Skin epidermis (tissue), 12 donors: Measurements from ENCODE around the gene AAK1.
A peak's percentile ranks its signal among the peaks of the same experiment; 100 is the strongest.

Experiments used
- H3K27ac ChIP-seq, 21 experiments: fragments of 200-600 bp; sonication (generic) in 11 of 21; one replicate each; pipeline ENCODE4 v1.5.0; 2020; ENCODE audit warnings: mild to moderate bottlenecking in 3 of 21, inconsistent platforms in 2 of 21, moderate library complexity in 2 of 21
- H3K4me3 ChIP-seq, 7 experiments: fragments of 200-600 bp; sonication (generic) in 2 of 7; one replicate each; pipeline ENCODE4 v1.5.0; 2020; ENCODE audit warnings: inconsistent platforms in 2 of 7, mild to moderate bottlenecking in 2 of 7, moderate library complexity in 1 of 7

AAK1 gene

DNA sequence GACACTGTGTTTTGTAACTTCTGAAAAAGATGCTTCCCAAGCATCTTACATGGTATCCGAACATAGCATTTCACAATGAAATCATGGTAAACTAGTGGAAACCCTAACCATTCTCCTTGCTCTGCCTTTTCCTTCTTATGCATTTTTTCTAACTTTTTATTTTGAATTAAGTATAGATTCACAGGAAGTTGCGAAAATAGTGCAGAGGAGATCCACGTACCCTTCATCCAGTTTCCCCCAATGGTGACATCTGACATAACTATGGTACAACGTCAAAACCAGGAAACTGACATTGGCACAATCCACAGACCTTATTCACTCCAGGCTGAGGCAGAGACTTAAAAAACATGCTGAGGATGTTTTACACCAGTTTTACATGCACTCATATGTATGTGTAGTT, 38.3 kb downstream of the AAK1 start:
- H3K4me3 ChIP-seq = no peak overlapping the region
- no peak overlapping the region for H3K27ac ChIP-seq

DNA sequence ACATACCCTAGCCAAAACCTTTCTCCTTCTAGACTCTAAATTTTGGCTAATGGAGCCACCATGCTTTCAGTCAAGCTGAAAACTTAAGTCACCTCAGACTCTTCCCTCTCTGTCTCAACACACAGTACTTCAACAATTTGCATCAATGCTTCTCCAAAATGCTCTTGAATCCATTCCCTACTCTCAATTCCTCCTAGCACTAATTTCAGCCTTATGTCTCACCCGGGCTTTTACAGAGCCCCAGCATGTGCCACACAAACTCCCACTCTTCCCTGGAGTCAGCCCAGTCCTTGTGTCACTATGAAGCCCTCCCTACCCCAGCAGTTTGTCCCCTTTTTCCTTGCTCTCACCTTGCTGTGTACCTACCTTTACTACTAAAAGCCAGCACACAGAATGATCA, 38.7 kb downstream of the AAK1 start:
- Histone ChIP-seq H3K4me3 (no peak overlapping the region), H3K27ac (no peak overlapping the region)

DNA sequence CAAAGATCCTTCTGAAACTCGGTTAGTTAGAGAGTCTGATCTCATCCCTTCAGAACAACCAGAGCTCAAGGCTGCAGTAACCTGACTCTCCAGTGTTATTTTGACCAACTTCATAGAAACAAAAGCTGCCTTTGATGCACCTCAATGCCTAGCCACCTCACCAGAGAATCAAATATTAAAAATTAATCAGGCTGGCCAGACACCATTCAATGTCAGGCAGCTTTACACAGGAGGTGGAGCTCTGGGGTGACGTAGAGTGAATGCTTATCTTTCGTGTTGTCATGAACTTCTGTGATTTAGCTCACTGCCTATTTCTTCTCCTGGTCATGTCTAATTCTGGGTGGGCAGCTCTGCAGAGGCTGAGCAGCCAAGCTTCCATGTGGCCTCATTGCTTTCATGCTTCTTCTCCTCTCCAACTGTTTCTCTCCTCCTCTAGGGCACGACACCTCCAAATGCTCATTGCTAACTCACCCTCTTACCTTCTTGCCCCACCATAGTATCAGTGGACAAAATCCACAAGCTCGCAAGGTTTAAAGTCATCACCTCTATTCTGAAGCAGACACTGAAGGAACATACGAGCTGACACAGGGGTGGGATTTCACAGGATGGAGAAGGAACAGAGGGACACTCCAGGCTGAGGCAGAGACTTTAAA, 39.4 kb downstream of the AAK1 start:
- Histone ChIP-seq H3K4me3 (no peak overlapping the region), H3K27ac (no peak overlapping the region)

DNA sequence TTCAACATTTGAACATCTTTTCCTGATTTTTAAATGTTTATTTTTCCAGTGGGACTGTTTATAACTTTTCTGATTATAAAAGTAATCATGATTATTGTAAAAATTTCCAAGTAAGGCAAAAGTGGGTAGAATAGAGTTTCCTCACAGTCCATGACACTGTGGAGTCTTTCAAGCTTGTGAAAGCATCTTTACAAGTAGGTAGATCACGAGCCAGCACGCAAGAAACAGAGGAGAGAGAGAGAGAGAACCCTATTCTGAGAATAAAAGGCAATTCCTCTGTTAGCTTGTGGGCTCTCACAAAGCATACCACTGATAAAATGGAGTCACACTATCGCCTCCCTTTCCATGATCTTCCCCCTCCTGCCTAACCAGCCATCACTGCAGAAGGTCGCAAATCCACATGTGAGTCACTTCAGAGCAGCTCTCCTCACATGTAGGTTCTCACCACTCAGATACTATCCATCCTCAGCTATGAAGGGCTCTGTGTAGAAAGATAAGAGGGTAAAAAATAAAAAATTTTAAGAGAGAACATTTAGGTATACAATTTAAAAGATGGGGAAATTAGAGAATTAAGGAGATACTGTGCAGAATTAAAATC, 40.3 kb downstream of the AAK1 start:
- no peak overlapping the region for H3K27ac ChIP-seq
- H3K4me3 ChIP-seq = no peak overlapping the region

DNA sequence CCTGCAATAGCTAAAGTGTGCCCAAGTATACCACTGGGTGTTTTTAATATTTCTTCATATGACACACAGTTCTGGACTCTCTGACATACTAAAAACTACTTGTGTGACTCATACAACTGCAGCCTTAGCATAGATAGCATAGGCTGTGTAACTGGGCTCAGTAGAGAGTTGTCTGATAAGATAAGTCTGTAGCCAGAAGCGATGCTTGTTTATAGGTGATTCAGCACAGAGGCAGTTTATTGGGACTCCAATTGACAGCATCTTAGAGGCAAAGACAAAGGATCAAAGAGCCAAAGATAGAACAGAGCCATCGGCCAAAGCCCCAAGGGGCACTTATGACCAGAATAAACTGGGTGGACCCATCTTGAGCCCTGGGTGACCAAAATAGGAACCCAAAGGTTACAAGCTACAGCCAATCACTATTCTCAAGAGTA, 42.3 kb downstream of the AAK1 start:
- Histone ChIP-seq H3K4me3 (no peak overlapping the region), H3K27ac (no peak overlapping the region)

DNA sequence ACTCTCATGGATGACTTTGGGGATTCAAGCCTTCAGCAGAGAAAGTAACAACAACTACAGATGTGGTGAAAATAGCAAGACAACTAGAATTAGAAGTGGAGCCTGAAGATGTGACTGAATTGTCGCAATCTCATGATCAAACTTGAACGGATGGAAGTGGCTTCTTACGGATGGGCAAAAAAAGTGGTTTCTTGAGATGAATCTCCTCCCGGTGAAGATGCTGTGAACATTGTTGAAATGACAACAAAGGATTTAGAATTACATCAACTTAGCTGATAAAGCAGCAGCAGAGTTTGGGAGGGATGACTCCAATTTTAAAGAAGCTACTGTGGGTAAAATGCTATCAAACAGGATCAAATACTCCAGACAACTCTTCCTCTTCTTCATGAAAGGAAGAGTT, 43.1 kb downstream of the AAK1 start:
- no peak overlapping the region for H3K27ac ChIP-seq
- H3K4me3 ChIP-seq = no peak overlapping the region

DNA sequence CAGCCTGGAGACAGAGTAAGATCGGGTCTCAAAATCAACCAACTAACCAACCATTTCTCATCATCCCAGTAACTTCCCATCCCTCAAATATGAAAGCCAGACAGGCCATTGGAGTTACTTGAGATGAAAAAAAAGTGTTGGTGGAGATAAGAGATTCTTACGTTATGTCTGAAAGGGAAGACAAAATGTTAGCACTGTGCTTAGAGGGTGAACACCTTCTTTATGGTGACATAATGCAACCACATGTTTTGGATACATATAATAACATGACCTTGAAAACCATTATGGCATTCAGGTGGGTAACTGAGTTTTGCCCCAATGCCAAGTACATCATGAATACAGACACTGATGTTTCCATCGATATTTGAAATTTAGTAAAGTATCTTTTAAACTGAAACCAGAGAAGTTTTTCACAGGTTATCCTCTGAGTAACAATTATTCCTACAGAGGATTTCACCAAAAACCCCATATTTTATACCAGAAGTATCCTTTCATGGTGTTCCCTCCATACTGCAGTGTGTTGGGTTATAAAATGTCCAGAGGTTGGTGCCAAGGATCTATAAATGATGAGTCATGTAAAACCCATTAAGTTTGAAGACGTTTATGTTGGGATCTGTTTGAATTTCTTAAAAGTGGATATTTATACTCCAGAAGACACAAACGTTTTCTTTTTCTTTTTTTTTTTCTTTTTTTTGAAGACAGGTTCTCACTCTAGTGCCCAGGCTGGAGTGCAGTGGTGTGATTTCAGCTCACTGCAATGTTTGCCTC, 45.5 kb downstream of the AAK1 start:
- Histone ChIP-seq H3K27ac (no peak overlapping the region), H3K4me3 (no peak overlapping the region)

DNA sequence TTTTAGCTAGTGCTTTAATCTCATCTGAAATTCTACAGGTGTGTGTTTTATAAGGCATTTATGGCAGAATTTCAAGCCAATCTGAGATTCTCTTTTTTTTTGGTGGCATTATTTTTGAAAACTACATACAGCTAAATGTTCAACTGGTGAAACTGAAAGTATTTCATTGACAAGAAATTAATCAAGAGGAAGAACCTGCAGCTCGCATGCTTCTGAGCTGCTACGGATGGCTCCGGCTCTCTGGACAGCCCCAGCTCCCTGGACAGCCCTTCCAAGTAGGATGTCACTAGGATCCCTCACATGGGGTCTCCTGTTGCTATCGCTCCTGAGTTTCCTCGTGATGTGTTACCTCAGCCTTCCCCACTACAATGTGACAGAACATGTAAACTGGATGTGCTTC, 46.4 kb downstream of the AAK1 start:
- Histone ChIP-seq H3K27ac (no peak overlapping the region), H3K4me3 (no peak overlapping the region)

DNA sequence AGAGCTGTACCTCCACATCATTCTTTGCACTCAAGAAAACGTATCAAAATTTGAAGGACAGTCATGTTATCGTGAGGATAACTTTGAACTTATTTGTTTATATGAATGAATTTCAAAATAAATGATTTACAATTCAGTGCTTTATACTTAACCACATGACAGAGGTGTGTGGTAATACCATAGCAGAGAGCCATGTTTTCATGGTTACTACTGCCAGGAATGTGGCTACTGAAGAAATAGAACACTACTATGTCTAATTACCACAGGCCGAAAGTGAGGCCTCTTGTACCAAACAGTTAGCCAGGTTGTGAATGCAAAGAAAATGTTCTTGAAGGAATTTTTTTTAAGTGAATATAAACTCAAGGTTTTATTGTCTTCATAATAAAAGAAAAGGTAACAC, 49.2 kb downstream of the AAK1 start:
- Histone ChIP-seq H3K27ac (no peak overlapping the region), H3K4me3 (no peak overlapping the region)

DNA sequence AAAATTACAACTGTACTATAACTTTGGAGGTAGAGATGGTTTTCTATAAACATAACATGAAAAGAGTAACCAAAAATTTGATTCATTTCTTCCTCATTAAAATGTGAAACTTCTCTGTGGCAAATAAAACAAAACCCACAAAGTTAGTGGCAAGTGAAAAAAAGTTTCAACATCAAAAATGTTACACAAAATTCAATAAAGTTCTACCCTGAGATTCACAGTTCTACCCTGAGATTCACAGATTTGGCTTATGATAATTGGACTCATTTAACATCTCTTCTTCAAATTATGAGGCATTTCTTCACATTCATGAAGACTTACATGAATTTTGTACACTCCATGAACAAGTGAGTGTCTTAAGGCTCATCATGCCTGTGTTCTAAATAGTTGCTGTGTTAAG, 51.0 kb downstream of the AAK1 start:
- Histone ChIP-seq H3K4me3 (no peak overlapping the region), H3K27ac (no peak overlapping the region)

DNA sequence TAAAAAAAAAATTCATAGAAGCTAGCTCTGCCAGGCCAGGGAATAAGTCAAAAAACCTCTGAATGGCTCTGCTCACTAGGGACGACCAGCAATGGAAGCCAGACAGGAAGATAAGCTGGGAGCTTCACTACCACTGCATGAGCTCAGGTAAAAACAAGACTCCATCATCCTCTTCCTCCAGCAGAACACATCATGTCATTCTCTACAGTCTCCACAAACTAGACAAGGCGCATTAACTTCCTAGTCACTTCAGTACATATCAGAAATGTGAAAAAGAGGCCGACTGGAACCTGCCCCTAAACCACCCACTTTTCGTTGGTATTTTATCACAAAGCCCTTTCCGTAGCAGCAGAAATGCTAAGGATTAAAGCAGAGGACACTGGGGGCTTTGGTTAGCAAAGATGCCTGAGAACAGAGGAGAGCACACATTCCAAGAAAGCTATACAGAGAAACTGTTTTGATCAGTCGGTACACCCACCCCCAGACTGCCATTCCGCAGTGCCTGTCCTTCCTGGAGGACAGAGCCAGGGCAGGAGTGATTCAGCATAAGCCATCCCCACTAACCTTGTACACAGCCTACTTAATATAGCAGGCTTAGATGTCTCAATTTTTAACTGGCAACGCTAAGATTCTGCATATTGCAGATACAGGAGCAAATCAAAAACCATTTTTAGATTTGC, 53.4 kb downstream of the AAK1 start:
- Histone ChIP-seq H3K4me3 (no peak overlapping the region), H3K27ac (no peak overlapping the region)

DNA sequence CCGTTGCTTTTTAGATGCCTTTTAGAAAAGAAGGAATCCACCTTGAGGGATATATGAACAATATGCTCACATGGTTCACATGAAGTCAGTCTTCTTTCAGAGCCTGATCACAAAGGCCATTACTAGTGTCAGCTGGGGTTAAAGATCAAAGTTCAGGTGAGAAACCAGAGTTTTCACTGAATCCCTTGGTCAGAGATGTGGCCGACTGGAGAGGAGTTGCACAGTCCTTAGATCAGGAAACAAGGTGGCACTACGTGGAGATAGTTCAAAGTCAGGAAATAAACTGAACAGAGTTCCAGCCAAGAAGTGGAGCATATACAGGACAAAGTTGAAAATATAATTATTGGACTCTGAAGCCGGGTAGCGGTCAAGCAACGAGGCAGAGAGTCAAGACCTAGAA, 54.6 kb downstream of the AAK1 start:
- Histone ChIP-seq H3K27ac (no peak overlapping the region), H3K4me3 (no peak overlapping the region)

DNA sequence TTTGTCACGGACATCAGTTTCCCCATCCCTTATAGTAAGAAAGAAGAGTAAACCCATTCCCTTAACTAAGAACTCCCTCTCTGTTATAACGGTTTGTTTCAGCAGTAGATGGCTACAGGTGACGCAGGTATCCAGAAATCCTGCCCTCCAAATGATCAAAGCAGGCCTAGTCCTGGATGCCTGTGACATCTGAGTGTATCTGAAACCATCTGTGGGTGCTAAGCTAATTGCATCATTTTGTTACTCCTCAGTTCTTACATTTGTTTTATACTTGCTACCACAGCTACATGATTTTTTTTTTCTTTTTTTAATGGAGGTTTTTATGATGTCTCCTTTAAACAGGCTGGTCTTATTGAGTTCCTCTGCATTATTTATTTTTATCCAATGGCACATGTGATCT, 55.1 kb downstream of the AAK1 start:
- Histone ChIP-seq H3K4me3 (no peak overlapping the region), H3K27ac (no peak overlapping the region)

DNA sequence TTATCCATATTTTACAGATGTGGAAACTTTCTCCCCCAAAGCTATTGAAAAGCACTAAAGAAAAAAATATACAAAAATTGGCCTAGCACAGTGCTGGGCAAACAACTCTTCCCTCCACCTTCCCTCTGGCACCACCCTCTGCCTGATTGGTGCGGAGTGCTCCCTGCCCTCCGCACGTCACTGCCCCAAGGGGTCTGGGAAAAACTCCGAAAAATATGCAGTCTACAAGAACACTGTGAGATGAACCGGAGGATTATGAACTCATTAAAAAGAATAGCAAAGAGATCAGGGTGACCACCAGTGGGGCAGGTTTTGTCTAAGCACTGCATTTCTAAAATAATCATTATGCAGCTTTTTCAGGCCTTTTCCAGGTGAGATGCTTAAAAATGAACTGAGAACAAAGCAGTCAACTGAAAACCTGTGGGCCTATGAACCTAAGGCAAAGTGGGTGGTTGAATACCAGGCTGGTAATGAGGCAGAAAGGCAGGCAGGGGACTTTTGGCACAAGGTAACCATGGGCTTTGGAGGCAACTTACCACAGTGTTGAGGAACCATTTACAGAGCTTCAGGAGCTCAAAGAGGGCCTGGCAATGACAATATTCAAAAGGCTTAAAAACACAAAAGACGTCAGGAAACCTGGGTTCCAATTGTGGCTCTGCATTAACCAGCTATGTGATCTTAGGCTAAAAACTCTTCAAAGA, 57.5 kb downstream of the AAK1 start:
- no peak overlapping the region for H3K27ac ChIP-seq
- no peak overlapping the region for H3K4me3 ChIP-seq

DNA sequence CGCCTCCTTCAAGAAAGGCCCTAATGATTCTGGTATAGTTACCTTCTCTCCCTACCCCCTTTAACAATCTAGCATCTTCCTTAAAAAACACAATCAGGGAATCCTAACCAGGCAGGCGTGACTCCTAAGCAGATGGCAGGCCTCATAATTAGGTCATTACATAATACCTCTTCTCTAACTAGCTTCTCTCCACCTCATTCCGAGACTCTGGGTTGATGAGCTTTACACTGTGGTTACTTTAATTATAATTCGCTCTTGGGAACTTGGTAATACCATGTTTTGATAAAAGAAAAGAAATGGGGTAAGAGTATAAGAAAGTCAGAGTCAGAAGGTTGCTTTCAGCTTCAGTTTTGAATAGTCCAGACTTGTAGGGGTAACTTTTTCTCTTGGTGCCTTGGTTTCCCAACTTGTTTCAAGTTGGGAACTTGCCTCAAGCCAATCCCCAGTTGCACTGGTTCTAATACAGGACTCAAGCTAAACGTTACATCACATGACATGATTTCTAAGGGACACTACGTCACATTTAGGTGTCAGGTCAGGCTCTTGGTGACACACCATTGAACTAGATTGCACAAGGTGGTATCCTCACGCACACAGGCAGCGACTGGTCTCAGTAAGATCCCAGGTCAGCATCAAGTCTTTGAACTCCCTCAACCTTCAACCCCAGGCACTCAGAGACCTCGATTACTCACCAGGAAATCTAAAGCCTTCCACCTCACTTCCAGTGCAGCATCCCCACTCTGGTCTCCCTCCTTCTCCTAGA, 59.2 kb downstream of the AAK1 start:
- Histone ChIP-seq H3K4me3 (no peak overlapping the region), H3K27ac (no peak overlapping the region)

DNA sequence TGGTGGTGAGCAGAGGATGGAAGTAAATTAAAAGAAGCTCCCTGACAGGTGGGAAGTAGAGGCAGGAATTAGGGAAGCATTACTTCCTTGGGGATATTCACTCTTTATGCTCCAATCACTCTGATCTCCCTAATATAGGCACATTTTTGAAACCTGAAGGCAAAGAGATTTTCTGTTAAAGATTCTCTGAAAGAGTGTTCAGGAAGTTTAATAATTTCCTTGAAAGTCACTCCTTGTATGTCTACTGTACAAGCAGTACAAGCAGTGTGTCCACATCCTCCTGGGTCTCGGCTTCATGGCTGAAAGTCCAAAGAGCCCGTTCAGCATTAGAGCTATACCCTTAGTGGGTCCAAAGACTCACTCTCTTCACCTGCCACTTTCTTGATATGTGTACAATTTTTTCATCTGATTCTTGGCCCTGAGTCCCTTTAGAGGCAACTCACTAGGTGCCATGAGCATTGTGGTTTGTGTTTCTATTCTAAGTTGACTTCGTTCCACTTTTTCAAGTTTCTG, 60.2 kb downstream of the AAK1 start:
- Histone ChIP-seq H3K4me3 (no peak overlapping the region), H3K27ac (peak overlapping the region in 1 of 21 experiments; percentile 34)

DNA sequence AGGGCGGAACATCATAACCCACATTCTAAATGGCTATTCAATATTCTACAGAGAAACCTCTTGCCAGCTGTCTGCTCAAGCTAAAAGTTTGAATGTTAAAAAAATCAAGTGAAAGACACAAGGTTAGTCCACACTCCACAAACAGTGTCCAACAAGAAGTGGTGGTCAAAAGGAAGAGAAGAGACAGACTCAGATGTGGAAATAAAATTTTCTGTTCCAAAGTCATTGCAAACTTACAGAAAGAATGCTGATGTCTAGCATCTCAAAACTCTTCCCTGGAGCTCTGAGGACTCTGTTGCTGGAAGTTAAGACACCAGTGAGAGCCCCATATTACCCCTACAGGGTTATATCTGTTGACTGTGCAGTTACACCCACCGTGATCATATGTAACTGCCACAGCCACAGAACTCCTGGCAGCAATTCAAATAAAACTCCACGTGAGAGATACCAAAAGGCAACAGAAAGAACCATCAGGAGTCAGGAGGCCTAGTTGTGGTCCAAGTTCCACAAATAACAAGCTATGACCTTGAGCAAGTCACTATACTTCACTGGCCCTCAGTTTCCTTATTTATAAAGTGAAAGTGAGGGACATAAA, 60.9 kb downstream of the AAK1 start:
- H3K4me3 ChIP-seq = no peak overlapping the region
- H3K27ac ChIP-seq = peak overlapping the region in 4 of 21 experiments; percentile 3 to 34 (median 32)

DNA sequence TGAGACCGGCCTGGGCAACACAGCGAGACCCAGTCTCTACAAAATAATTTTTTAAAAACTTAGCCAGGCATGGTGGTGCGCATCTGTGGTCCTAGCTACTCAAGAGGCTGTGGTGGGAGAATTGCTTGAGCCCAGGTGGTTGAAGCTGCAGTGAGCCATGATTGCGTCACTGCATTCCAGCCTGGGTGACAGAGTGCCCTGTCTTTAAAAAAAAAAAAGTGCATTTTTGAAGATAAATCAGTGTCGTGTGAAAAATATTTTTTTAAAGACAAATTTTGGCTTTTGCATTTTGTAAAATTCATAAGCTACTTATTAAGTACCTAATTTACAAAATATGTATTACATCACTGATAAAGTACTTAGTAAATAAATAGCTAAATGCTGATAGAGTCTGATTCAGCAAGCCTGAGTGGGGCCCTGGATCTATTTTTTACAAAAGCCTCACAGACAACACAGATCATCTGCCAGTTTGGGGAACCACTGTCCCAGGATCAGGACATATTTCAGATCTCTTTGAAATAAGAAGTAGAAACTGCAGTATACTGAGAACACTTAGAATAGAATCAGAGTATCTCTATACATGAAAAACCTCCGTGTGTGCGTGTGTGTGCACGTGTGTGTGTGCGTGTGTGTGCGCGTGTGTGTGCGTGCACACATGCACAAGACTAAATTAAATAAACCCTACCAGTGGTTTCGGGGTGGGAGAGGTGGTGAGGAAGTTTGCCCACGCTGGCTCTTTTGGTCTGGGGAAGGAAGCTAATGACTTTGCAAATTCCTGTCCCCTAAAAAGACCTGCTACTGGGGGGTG, 61.6 kb downstream of the AAK1 start:
- Histone ChIP-seq H3K4me3 (no peak overlapping the region), H3K27ac (peak overlapping the region in 4 of 21 experiments; percentile 7 to 33 (median 24))
